ENCODE data around the gene USF3.

DNA sequence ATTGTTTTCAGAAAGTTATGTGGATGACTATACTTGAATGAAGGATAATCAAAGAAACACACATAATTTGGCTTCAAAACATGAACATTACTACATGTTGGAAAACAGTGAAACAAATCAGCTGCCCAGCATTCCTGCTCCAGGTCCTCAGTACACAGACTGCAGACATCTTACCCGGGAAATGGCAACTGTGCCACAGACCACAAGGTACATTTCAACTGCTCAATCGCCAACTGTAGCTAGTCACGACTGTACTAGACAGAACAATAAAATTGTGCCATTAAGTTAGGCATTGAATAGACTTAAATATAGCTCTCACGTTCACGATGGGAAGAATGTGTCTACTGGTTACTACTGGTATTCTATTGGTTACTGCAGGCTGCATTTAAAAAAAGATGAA is 44.6 kb upstream of the USF3 start:
- no peak for TF ChIP-seq EZH2phosphoT487 (IDR thresholded peaks at IDR 0.05; ENCODE audit: low read depth, severe bottlenecking, unreplicated experiment)
- no peak for TF ChIP-seq CTCF (IDR thresholded peaks at IDR 0.05; ENCODE audit: poor library complexity)

All from hepatocyte (in vitro differentiated cells).